Measurements from ENCODE around the gene GPR179.

The GPR179 gene

DNA sequence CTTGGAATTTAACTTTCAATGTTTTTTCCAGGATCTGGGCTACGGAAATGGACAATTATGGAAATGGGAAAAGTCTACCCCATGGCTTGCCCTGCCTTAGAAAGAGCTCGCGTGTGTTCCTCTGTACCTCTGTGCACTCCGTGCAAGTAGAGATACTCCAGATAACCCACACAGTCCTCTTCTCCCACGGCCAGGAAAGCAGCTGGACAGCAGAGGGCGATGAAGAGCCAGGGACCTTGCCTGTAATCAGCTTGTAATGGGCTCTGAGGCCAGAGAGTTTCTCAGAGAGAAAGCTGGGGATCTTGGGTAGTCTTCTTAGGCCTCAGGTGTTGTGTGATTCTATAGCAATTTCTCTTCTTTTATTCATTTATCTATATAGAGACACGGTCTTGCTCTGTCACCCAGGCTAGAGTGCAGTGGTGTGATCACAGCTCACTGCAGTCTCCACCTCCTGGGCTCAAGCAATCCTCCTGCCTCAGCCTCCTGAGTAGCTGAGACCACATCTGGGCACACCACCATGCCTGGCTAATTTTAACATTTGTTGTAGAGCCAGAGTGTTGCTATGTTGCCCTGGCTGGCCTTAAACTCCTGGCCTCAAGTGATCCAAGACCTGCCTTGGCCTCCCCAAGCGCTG lies 5.5 kb upstream of the GPR179 start:
- DNase-seq (ENCODE audit: extremely low read depth in 1 of 2, low read depth in 1 of 2): peak; percentile 60 to 70

DNA sequence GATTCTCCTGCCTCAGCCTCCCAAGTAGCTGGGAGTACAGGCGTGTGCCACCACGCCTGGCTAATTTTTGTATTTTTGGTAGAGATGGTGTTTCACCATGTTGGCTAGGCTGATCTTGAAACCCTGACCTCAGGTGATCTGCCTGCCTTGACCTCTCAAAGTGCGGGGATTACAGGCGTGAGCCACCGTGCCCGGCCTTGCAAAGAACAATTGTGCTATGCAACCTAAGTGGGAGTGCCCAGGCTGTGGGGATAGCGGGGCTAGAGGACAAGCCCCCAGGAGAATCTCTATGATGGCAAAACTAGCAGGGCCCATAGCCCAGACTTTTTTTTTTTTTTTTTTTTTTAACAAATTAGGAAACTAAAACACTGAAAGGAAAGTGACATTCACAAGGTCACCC lies 2.0 kb upstream of the GPR179 start:
- no peak for DNase-seq (ENCODE audit: extremely low read depth in 1 of 2, low read depth in 1 of 2)

DNA sequence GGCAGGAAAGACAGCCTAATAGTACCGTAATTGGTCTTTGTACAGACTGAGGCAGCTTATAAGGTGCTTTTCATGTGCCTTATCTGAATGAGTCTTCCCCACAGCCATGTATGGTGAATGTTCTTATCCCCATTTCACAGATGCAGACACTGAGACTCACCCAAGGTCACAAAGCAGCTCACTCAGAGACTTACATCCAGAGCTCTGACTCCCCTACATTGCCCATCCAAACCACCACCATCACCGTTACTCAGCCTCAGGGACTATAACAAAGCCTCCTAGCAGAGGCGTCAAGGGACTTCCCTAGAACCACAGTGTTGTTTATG lies 627 bp upstream of the GPR179 start:
- no peak for DNase-seq (ENCODE audit: extremely low read depth in 1 of 2, low read depth in 1 of 2)

DNA sequence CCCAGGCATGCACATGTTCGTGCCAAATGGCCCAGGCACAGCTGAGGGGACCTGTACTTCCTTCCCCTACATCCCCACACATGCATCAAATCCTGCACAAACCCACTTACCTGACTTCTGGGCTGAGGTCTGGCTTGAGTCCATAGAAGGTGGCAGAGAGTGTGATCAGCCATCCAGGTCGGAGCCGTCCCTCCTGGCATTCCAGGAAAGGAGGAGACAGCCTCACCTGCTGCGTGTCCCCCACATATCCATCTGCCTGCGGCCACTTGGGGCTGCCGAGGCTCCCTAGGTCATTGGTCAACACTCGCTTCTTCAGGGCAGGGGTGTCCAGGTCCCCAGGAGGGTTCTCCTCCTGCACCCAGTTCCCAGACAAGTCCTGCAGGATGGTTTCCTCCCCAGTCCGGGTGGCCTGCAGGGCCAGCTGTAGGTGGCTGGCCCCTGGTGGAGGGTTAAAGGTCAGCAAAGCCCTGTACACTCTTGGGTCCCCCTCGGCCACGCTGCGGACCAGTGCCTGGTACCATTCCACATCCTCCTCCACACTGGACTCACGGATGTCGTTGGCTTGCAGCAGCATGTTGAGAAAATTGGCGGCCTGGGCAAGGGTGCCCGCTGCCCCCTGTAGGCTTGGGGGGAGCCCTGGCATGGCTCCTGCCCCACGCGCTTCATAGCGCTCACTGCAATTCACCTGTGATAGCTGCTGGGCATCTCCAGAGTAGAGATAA lies 709 bp downstream of the GPR179 start:
- no peak for DNase-seq (ENCODE audit: extremely low read depth in 1 of 2, low read depth in 1 of 2)

DNA sequence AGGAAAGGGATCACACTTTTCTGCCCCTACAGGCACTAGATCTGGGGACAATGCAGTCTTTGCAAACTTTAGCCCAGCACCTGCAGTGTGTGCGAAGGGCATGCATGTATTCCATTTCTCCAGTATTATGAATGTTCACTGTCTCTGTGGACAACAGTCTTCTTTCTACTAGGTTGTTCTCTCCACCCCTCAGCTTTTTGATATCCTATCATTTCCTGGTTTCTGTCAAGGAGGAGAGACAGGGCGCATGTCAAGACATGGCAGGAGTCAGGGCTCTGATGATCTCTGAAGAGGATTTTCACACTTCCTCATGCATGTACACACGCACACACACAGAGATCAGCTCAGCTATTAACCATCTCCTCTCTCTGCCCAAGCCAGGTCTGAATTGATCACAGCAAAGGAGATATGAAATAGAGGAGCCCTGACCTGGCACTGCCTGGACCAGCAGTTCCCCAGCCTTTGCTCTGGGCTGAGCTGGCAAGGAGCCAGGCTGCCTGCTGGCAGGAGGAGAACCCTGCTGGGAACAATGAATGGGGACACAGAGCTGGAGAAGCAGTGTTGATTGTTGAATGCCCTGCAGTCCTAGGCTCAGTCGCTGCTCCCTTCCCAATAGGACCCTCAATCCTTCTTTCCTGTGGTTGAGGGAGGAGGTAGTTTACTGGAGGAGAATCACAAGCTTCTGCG lies 2.6 kb downstream of the GPR179 start:
- no peak for DNase-seq (ENCODE audit: extremely low read depth in 1 of 2, low read depth in 1 of 2)

DNA sequence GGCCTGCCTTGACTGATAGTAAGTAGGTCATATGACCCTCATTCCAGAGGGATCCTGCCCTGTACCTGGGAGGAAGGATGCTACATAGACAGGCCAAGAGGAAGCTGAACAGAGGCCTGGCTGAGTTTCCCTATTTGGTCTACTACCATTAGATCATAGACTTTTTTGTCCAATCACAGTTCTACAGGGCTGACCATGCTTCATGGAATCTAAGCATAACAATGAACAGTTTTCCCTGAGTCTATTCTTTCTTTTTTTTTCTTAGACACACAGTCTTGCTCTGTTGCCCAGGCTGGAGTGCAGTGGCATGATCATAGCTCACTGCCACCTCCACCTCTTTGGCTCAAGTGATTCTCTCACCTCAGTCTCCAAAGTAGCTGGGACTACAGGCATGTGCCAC lies 3.9 kb downstream of the GPR179 start:
- no peak for DNase-seq (ENCODE audit: extremely low read depth in 1 of 2, low read depth in 1 of 2)

DNA sequence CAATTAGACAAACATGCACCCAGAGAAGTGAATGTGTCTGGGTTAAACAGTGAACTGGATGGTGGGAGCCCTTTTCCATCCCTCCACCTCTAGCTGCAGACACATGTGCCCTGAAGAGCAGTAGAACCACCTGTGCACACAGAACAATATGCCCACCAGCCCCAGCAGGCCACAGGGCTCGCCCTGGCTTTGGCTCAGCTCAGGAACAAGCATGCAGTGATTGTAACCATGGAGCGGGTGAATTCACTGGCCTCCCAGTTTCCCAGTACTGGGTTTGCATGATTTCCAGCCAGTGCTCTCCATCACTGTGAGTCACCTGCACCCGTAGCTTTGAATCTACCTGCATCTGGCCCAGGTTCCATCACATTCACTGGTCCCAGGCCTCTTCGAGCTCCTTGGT lies 5.2 kb downstream of the GPR179 start:
- DNase-seq (ENCODE audit: extremely low read depth in 1 of 2, low read depth in 1 of 2): no peak

DNA sequence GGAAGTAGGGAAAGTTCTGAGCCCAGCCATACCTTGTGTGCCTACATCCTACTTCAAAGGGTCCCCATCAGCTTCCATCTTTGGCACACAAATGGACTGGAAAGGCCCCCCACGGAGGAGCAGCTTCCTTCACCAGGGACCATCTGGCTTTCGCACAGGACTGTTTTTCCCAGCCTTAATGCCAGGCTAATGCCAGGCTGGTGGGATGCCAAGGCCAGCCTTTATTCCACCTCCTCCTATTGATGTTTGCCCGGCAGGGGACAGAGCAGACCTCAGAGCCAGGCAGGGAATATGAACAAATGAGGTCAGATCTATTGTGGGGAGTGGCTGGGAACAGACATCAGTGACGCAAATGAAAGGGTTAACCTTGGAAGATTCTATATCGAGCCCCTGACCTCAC lies 5.7 kb downstream of the GPR179 start:
- DNase-seq (ENCODE audit: extremely low read depth in 1 of 2, low read depth in 1 of 2): no peak

DNA sequence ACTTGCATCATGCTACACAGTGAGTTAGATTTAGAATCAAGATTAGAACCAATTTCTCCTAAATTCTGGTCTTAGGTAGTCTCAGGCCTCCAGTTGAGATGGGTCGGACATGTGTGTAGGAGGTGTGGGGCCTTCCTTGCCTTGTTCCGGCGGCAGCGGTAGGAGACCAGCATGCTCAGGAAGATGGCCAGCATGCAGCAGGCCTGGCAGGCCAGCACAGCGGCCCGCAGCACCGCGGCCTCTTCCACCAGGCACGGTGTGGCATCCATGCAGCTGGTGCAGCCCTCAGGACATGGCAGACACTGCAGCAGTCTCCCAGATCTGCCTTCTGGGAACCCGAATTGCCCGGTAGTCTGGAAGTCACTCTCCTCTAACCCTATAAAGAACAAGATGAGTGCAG lies 6.9 kb downstream of the GPR179 start:
- DNase-seq (ENCODE audit: extremely low read depth in 1 of 2, low read depth in 1 of 2): no peak

DNA sequence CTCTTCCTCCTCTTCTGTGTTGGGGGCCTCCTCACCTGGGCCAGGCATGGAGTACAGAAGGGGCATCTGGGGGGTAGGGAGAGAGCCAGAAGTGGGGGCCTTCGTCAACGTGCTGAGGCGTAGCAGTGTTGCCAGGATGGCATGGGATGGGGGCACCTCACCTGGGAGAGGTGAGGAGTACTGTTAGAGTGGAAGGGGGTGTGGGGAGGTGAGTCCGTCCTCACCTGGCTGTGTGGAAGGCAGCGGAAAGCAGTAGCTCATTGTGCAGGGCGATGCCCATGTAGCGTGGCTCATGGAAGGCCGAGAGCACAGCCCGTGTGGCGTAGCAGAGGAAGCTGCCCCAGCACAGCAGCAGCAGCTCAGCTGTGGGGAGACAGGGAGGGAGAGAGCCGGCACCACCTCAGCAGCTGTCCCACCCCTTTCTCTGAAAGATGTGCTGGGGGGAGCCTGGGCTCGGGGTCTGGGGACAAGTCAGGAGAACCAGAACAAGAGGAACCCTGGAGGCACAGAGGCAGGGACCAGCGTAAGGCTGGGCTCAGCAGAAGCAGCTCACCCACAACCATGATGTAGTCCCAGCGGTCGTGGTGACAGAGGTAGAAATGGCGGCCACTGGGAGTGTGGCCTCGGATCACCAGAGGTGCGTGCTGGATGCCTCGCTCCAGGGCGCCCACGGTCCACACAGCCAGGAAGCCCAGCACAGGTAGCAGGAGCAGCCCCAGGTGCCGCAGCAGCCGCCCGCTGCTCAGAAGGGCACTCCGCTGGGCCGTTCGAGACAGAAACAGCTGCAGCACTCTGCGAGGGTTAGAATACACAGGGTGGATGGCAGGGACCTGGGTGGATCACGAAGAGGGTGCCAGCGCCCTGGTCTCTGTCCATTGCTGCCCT lies 9.0 kb downstream of the GPR179 start:
- no peak for DNase-seq (ENCODE audit: extremely low read depth in 1 of 2, low read depth in 1 of 2)

DNA sequence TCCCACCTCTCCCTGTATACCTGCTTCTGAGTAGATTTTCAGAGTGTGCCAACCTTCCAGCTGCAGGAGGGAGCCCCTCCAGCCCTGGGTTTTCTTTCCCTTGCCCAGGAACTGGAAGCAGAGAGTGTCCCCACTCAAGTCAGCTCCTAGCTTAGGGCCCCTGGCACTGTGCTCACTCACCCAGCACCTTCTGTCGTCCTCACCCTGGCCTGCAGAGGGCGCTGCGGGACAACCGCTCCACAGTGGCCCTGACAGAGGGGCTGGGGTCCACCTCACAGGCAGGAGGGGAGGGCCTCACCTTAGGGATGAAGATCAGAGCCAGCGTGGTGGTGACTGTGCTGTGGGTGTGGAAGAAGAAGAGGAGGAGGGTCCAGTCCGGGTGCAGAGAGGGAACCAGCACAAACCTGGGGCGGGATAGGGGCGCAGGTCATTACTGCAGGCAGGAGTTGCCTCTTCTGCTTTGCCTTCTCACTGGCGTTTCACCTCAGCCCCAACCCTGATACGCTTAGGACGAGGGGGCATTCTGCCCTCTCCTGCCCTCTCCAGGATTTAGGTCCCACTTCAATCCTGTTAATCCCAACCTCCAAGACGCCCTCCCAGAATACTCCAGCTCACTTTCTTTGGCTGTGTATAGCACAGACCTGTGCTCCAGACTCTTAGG lies 10.0 kb downstream of the GPR179 start:
- no peak for DNase-seq (ENCODE audit: extremely low read depth in 1 of 2, low read depth in 1 of 2)

DNA sequence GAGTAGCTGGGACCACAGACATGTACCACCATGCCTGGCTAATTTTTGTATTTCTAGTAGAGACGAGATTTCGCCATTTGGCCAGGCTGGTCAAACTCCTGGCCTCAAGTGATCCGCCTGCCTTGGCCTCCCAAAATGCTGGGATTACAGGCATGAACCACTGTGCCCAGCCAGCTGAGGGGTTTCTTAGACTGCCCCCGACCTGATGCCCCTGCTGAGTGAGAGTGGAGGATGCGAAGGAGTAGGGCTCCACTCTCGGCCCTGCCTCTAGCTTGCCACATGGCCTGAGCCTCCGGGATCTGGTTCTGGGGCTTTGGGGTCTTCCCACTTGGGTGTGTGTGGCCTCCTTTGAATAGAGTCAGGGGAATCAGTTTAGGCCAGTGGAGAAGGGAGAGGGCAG lies 11.0 kb downstream of the GPR179 start:
- no peak for DNase-seq (ENCODE audit: extremely low read depth in 1 of 2, low read depth in 1 of 2)

DNA sequence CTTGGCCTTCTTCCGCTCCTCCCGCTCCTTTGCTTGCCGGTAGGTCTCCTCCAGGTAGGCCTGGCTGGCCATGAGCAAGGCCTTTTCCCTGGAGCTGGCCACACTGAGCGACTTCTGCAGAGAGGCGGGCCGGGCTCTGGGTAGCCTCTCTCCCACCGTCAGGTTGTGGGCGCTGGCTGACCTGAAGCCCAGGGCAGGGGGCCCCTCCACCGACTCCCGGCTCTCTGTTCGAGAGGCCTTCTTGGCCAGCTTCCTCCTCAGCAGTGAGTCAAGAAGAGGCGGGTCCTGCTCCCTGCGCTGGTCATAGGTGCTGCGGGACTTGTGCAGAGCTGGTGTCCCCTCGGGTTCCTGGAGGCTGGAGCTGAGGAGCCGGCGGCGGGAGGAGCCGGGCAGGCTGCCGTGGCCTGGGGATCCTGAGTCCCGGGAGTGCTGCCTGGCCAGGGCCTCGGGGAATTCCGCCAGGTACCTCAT lies 12.8 kb downstream of the GPR179 start:
- DNase-seq (ENCODE audit: extremely low read depth in 1 of 2, low read depth in 1 of 2): no peak

DNA sequence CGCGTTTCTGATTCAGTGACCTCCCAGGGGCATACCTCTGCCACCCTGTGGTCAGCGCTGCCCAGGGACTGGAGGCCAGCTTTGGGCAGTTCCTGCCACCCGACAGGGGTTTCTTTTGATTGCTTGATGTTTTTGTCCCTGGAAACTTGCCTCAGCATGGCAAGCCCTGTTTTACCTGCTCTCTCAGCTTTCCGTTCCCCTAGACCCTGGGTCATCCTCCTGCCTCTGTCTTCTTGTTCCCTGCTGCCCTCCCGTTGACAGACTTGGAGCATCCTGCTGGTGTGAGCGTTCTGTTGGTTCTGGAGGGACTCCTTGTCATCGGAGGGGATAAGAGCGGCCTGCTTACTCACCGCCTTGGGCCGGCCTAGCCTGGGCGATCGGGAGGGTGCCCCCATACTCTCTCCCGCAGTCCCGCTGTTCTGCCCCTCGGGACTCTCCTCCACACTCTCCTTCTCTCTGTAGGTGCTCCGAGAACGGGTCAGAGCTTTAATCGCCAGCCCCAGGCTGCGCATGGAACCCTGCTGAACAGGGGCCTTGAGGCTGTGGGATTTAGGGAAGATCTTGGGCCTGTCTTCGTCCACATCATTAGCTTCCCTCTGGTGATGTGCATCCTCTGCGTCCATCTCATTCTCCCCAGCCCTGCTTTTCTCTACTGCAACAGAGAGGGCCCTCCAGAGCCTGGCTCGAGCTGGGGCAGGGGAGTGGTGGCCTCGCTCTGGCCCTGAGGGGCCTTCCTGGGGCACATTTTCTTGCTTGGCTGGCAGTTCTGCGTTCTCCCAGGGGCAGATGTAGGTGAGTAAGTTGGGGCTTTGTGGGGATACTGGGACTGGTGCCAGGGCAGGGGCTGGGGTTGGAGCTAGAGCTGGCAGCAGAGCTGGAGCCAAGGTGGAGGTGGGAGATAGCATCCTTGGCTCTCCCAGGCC lies 13.7 kb downstream of the GPR179 start:
- DNase-seq (ENCODE audit: extremely low read depth in 1 of 2, low read depth in 1 of 2): no peak

DNA sequence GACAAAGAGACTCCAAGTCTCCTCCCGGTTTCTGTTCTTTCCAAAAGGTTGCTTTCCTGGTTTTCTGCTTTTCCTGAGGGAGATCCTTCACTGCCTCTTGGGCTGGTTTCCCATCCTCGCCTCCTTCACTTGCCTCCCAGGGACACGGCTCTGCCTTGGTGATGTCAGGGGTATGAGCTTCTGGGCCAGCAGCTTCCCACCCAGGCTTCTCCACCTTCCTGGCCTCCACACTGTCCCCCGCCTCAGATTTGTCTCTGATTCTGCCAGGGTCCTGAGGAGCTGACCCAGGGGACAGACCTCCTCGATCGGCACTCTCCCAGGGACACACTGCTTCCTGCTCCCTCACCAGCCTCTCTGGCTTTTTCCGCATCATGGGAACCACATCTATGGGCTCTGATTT lies 14.5 kb downstream of the GPR179 start:
- DNase-seq (ENCODE audit: extremely low read depth in 1 of 2, low read depth in 1 of 2): no peak

DNA sequence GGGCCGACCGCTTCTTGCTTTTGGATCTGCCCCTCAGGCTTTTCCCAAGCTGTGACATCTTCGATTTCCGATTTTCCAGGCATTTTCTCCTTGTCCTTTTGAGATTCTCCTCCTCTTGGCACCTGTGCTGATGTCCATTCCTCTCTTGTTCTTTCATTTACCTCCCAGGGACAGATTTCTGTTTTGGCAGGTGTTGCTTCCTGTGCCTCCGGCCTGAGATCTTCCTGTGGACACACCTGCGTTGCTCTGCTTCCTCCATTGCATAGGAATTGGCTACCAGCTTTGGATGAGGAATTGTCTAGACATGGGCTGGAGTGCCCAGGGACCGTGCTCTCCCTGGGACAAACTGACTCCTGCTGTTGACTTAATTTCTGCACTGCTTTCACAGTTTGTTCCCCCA lies 15.1 kb downstream of the GPR179 start:
- no peak for DNase-seq (ENCODE audit: extremely low read depth in 1 of 2, low read depth in 1 of 2)

DNA sequence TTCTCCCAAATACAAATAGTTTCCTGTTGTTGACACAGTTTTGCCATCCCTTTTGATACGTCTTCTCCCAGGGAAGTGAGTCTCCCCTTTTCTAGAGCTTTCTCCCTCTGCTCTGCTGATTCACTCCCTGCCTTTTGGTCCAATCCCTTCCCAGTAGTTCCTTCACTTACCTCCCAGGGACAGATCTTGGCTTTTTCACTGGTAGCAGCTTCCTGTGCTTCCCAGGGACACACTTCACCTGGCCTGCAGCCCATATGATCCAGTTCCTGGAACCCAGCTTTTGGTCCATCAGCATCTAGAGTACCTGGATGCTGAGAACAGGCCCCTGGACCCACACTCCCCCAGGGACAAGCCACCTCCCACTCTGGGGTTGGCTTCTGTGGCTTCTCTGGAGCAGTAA lies 15.8 kb downstream of the GPR179 start:
- no peak for DNase-seq (ENCODE audit: extremely low read depth in 1 of 2, low read depth in 1 of 2)

DNA sequence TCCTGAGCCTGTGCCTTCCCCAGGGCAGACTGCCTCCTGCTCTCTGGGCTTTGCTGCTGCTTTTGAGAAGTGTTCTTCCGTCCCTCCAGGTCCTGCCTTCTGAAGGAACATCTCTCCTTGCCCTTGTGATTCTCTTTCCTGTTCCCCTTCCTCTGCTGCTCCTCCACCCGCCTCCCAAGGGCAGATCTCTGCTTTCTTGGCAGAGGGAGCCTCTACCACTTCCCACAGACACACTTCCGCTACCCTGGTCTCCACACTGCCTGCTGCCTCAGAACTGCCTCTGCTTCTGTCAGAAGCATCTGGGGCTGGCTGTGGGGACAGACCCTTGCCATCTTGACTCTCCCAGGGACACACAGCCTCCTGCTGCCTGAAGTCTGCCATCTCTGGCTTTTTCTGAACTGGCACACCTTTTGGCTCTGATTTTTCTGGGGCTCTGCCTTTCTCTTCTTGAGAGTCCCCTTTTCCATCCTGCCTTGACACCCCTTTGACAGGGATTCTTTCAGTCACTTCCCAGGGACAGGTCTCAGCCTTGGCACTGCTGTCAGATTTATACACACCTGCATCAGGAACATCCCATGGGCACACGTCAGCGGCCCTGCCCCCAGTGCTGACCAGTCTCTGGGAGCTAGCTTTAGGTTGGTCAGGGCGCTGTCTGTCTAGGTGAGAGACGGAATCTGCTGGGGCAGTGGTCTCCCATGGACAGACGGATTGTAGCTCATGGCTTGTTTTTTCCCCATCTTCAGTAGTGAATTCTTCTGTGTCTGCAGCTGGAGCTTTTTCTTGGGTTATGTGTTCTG lies 16.6 kb downstream of the GPR179 start:
- DNase-seq (ENCODE audit: extremely low read depth in 1 of 2, low read depth in 1 of 2): no peak

Measured in activated CD8-positive, alpha-beta memory T cell treated with anti-CD3 and anti-CD28 coated beads for 1 hour (primary cell).